ENCODE data around the gene EVI2B. TPM values are rescaled to one million over a fixed set of nuclear protein-coding genes. Genes with fewer than 3 reads are reported as not detected.

Gene EVI2B
- total RNA-seq, 4 donors from 2014 or later: 13.5 to 36.9 (median 29.6) TPM

DNA sequence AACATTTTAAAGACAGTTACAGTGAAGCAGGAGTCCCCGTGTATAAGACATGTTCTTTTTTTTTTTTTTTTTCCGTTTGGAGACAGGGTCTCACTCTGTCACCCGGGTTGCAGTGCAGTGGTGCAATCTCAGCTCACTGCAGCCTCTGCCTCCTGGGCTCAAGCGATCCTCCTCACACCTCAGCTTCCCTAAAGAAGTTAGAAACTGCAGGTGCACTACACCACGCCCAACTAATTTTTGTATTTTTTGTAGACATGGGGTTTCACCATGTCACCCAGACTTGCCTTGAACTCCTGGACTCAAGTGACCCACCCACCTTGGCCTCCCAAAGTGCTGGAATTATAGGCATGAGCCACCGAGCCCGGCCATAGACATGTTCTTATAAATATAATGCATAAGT lies 3.0 kb downstream of the EVI2B start:
- ATAC-seq (ENCODE audit: low FRiP score): no peak
- no peak for TF ChIP-seq CTCF (IDR thresholded peaks at IDR 0.05)
- no peak for DNase-seq (ENCODE audit: low spot score)

- TF ChIP-seq CTCF (IDR thresholded peaks at IDR 0.05): no peak
- ATAC-seq (ENCODE audit: low FRiP score): no peak
These were observed 3.6 kb downstream of the EVI2B start for GRCh38 chr17:31310260-31310659.

DNA sequence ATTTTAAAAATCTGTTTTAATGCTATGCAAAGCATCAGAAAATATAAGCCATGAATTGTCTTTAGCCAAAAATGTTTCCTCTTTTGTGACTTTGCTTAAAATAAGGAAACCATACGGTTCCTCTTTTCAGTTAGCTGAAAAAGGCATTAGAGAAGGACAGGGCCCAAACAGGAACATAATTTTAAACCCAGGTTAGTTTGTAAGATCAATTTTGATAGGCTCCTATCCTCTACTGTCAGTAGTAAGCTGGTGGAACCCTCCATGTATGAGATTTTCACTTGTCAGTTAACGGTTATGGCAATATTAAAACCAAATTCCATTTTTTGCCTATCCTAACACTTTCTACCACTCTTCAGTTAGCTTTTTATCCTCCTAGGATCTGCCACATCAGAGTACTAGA lies 4.3 kb downstream of the EVI2B start:
- no peak for TF ChIP-seq CTCF (IDR thresholded peaks at IDR 0.05)
- no peak for ATAC-seq (ENCODE audit: low FRiP score)

More at GRCh38 chr17:31310260-31310659, 3.6 kb downstream of the EVI2B start:
- DNase-seq (ENCODE audit: low spot score): no peak

GRCh38 chr17:31308372-31309334 lies 5.2 kb downstream of the EVI2B start:
- no peak for TF ChIP-seq CTCF (IDR thresholded peaks at IDR 0.05)

More for the DNA sequence above, 4.3 kb downstream of the EVI2B start:
- DNase-seq (ENCODE audit: low spot score): no peak

DNA sequence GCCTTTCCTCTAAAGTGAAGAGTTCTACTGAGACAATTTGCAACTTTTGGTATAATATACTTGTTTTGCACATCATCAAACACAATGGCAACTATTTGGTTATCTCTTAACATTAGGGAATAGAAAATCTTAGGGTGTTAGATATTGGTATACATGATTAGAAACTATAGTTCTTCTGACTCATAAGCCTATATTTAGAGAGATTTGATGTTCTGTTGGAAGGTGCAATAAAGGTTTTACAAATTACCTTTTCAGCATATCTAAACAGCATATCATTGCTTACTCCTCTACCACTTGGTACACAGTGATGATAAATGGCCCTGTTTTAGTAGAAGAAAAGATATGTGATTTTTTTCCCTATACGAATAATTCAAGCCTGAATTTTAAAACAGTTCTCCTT lies 6.2 kb downstream of the EVI2B start:
- no peak for TF ChIP-seq CTCF (IDR thresholded peaks at IDR 0.05)
- ATAC-seq (ENCODE audit: low FRiP score) (no peak), DNase-seq (ENCODE audit: low spot score) (no peak)

More at GRCh38 chr17:31308372-31309334, 5.2 kb downstream of the EVI2B start:
- DNase-seq (ENCODE audit: low spot score): no peak
- ATAC-seq (ENCODE audit: low FRiP score): no peak

GRCh38 chr17:31299624-31300023 lies 14.2 kb downstream of the EVI2B start:
- DNase-seq (ENCODE audit: low spot score): no peak
- ATAC-seq (ENCODE audit: low FRiP score): no peak
- no peak for TF ChIP-seq CTCF (IDR thresholded peaks at IDR 0.05)

DNA sequence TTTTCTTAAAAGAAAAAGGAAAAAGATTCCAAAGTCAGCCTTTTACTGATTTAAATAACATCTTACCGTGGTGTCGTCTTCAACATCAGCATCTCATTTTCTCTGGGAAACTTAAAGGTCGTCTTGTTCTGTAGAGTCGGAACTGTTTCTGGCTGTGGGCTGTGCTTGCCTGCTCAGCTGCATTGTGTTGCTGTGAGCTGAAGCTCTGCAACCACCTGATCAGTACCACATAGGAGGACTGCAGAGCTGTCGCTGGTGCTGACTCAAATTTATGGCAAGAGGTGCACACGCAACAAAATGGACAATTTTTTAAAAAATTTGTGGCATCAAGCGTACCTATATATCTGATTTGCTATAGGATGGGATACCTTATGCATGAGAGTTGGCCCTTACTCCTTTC lies 16.8 kb downstream of the EVI2B start, which contains the start of gene OMG:
Gene OMG, minus strand, starts transcription at position 150 of the 400 bp plus-strand sequence. CDS start 908 bp downstream, outside the sequence.
- no peak for TF ChIP-seq CTCF (IDR thresholded peaks at IDR 0.05)
- no peak for ATAC-seq (ENCODE audit: low FRiP score)
- DNase-seq (ENCODE audit: low spot score): no peak
